Hematopoietic multipotent progenitor cell treated with erythropoietin and hydrocortisone succinate and interleukin-3 and kit ligand, for 6 days (in vitro differentiated cells): ENCODE measurements around the gene RAD51C.
"Not testable (repeated sequence)": the region's sequence is repeated elsewhere in the genome, so short reads cannot be mapped to it uniquely, and the experiment has no call there.

Experiments used
- DNase-seq: peaks from one replicate; pipeline ENCODE4 v3.0.0-alpha.2; 2015

The RAD51C gene

DNA sequence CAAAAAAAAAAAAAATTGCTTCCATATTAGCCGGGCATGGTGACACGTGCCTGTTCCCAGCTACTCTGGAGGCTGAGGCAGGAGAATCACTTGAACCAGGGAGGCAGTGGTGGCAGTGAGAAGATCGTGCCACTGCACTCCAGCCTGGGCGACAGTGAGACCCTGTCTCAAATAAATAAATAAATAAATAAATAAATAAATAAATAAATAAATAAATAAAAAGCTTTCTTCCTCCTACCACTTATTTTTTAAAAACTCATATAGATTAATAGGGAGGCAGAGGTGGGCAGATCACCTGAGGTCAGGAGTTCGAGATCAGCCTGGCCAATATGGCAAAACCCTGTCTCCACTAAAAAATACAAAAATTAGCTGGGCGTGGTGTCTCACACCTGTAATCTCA, 7.9 kb upstream of the RAD51C start:
- DNase-seq = not testable (repeated sequence)

DNA sequence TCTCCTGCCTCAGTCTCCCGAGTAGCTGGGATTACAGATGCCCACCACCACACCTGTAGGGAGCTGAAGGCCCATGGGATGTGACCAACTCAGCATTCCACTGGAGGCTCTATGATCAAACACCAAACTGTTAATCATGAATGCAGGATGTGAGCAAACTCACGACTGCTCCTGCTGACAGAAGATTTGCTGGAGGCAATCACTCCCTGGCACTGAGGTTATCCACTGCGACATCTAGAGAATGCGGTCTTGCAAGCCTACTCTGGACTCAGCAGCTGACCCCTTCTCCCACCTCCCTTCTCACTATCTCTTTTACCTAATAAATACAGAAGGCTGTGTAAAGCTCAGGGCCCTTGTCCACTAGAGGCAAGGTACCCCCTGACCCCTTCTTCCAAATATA, 5.4 kb upstream of the RAD51C start:
- DNase-seq = no peak

DNA sequence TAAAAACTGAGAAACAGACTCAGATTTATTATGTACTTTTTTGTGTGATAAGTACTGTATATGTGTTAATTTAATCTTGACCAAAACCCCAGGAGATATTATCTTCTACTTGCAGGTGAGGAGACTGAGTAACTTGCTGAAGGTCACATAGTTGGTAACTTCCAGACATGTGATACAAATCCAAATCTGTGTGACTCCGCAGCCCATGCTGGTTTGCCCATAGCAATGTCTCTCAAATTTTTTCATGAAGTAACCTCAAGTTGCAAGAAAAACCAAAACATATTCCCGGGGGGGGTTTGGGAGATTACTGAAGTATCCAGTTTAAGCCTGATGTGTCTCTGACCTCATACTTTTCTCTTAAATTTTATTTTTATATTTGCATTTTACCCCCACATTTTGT, 3.9 kb upstream of the RAD51C start:
- DNase-seq = no peak

DNA sequence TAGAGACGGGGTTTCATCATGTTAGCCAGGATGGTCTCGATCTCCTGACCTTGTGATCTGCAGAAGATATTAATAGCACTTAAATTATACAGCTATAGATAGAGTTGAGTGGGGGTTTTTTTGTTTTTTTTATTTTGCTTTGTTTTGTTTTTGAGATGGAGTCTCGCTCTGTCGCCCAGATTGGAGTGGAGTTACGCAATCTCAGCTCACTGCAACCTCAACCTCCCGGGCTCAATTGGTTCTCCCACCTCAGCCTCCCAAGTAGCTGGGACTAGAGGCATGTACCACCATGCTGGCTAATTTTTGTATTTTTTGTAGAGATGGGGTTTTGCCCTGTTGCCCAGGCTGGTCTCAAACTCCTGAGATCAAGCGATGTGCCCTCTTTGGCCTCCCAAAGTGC, 2.4 kb upstream of the RAD51C start:
- not testable (repeated sequence) for DNase-seq

DNA sequence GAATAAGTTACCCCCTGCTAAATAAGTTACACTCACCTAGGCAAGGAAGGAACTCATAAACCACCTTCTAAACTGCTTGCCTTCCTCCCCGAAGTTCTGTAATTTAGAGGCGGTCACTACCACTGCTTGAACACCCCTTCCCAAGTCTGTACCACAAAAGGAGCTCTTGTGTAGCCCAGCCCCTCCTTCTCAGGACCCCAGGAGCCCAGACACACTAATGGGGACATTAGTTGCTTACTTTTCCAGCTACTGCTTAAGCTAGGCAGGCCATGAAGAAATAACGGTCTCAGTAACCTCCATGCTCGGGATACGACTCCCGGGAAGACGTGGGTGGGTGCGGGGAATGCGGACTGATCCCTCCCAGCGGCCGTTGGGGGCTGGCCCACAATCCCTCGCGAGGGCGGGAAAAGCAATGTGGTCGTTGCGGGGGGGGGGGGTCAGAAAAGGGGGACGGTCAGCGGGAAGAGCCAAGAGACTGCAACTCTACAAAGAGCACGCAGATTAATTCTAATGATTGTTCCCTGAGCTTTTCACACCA, 632 bp upstream of the RAD51C start, which contains the start of gene TEX14:
TEX14 (minus strand) TSS at position 345 of the 538 bp plus-strand sequence. CDS start 40,044 bp downstream, outside the sequence.
- no peak for DNase-seq

DNA sequence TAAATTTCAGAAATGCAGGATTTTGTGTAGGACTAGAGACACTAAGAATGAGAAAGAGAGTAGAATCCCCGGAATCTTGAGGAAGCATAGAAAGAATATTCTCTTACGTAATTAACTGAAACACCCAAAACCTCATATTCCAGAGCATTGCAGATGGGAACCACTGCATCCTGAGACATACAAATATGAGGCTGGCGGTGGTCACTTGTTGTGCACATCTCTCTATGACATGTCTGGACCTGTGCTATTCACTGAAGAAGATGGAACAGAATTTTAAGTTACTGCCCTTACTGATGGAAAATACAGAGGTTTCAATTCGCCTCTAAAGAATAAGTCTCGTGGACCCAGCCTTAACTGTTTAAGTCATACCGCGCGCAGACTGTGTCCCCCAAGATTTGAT, 806 bp downstream of the RAD51C start:
- peak; percentile 16 for DNase-seq

DNA sequence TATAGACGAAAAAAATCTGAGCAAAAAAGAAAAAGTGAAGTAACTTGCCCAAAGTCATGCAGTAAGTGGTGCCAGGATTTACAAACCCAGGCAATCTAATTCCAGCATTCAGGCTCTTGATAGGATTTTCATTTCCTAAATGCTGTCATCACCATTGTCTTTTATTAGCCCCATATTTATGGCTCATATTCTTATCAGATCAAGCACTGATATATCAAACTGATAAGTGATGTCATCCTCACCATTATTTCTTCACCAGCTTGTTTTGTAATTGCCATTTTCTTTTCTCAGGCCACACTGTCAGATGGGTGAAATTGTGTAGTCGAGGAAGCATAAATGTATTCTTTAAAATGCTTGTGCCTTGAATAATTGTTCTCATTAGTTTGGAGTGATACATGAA, 1.3 kb downstream of the RAD51C start:
- peak; percentile 40 for DNase-seq

DNA sequence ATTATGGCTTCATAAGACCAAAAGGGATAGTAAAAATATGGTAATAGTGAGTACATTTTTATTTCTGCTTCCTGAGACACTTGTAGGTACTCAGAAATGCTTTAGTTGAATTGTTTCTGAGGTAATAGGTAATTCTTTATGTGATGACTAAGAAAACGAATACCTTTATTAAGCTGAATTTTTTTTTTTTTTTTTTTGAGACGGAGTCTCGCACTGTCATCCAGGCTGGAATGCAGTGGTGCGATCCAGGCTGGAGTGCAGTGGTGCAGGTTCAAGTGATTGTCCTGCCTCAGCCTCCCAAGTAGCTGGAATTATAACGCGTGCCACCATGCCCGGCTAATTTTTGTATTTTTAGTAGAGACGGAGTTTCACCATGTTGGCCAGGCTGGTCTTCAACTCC, 1.9 kb downstream of the RAD51C start:
- DNase-seq = no peak

DNA sequence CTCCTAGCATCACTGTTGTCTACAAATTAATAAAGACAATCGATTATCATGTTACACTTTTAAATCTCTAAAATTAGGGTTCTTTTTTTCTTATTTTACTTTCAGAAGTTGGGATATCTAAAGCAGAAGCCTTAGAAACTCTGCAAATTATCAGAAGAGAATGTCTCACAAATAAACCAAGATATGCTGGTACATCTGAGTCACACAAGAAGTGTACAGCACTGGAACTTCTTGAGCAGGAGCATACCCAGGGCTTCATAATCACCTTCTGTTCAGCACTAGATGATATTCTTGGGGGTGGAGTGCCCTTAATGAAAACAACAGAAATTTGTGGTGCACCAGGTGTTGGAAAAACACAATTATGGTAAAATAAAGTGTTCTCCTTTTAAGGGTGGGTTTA, 2.4 kb downstream of the RAD51C start:
- peak; percentile 30 for DNase-seq

DNA sequence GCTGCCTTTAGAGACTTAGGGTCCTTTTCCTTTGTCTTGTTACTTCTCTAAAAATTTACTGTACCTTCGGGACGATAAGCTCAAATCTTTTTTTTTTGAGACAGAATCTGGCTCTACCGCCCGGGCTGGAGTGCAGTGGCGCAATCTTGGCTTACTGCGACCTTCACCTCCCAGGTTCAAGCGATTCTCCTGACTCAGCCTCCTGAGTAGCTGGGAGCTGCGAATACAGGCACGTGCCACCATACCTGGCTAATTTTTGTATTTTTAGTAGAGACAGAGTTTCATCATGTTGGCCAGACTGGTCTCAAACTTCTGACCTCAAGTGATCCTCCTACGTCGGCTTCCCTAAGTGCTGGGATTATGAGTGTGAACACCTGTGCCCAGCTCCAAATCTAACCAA, 7.4 kb downstream of the RAD51C start:
- DNase-seq = no peak

DNA sequence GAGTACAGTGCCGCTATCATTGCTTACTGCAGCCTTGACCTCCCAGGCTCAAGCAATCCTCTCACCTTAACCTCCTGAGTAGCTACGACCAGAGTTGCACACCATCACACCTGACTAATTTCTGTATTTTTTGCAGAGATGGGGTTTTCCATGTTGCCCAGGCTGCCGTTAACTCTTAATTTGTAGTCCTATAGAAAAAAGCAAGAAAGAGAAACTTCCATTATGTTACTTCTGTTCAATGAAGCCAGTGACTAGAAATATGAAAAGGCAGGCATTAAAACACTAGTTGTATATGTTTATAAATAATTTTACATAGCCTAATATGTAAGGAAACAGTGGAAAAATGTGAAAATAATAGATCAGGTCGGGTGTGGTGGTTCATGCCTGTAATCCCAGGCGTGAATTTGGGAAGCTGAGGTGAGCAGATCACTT, 9.7 kb downstream of the RAD51C start:
- DNase-seq = no peak

DNA sequence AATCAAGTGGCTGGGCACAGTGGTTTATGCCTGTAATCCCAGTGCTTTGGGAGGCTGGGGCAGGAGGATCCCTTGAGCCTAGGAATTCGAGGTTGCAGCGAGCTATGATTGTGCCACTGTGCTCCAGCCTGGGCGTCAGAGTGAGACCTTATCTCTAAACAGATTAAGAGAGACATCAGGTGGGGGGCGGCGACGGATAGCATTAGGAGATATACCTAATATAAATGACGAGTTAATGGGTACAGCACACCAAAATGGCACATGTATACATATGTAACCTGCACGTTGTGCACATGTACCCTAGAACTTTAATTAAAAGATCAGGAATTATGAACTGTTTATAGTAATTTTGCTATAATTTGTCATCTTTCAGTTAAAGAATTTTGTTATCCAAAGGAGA, 10.3 kb downstream of the RAD51C start:
- DNase-seq = no peak

DNA sequence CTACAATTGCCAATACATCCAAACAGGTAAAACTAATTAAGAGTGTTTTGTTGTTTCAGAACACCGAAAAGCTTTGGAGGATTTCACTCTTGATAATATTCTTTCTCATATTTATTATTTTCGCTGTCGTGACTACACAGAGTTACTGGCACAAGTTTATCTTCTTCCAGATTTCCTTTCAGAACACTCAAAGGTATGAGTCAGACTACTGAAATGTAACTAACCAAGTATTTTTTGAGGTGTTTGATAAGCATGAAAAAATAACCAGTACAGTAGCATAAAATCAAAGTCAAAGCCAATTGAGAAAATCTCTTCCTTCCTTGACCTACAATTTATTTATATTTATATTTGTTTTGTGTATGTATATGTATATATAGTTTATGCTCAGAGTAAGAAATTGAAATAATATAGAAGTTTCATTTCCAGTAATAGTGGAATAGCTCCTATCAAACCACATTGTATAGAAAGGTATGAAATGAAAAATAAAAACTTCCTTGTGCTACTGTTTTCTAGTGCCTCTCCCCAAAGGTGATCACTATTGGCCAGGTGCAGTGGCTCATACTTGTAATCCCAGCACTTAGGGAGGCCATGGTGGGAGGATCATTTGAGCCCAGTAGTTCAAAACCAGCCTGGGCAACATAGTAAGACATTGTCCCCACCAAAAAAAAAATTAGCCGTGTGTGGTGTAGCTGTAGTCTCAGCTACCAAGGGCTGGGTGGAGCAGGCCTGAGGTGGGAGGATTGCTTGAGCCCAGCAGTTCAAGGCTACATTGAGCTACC, 10.9 kb downstream of the RAD51C start:
- peak; percentile 32 for DNase-seq

DNA sequence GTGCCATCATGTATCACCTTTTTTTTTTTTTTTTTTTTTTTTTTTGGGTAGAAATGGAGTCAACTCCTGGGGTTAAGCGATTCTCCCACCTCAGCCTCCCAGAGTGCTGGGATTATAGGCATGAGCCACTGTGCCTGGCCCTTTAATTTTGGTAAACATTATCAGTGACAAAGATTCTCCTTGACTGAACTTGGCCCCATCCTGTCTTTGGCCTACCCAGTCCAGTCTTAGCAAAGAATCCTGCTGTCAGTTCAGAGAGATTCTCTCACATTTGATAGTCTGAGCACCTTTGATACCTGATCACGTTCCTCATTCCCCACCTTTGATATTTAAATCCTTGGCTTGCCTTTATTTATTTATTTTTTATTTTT, 11.5 kb downstream of the RAD51C start:
- DNase-seq = no peak

DNA sequence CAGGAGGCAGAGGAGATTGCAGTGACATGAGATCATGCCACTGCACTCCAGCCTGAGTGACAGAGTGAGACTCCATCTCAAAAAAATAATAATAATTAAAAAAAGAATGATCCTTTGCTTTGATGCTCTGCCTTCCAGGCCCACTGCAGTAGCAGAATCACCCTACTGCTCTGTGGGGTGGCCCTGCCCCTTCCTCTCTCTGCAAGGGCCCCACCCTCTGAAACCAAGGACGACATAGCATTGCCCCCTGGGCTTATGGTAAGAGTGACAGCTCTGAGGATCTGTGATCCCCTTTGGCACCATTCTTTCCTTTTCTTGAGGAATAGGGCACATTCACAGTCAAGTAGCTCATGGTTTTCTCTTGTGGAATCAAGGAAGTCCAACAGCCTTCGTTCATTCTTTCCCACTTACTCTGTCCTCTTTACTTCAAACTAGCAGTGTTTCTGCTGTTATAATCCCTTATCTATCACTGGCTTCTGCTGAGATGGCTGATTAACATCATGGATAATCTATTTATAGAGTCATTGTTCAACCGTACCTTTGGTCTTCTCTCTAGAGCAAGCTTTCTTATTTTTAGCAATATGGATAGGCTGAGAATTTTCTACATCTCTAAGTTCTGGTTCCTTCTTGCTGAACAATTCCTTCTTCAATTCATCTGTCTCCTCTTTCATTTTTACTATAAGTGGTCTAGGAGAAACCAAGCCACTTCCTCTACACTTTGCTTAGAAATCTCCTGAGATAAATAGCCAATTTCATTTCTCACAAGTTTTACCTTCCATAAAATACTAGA, 14.1 kb downstream of the RAD51C start:
- DNase-seq = peak; percentile 21

DNA sequence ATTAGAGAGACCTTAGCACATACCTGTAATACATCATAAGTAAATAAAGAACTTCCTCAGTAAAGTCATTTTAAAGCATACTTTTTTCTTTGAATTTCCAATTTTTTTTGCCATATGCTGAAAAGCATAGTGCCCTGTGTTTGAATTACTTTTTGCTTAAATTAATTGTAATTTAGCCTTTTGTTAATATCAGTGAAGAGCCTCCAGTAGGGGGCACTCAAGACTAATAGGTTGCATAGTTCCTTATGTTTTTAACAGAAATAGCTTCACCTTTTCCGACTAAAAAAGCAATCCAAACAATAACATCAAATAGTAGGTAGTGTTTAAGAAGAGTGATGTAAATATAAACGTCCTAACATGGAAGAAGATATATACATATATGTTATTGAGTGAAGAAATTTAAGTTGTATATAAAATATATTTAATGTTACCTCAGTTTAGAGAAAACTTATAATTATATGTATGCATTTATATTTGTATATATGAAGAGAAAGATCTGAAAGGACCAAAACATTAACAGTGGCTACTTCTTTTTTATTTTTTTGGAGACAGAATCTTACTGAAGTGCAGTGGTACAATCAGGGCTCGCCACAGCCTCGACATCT, 18.6 kb downstream of the RAD51C start:
- DNase-seq = peak; percentile 92

DNA sequence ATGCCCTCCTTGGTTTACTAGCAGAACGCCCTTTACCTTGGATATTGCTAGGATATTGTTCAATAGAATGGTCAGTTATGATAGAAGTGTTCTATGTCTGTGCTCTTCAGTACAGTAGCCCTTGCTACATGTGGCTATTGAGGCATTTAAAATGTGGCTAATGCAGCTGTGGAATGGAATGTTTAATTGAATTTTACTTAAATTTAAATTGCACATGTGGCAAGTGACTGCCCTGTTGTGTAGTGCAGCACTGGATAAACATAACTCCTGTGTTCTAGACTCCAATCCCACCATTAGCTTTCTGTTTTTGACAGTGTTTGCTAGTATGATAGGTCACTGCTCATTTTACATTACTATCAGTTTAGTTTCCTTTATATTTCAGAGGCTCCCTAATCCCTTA, 29.9 kb downstream of the RAD51C start:
- DNase-seq = no peak

DNA sequence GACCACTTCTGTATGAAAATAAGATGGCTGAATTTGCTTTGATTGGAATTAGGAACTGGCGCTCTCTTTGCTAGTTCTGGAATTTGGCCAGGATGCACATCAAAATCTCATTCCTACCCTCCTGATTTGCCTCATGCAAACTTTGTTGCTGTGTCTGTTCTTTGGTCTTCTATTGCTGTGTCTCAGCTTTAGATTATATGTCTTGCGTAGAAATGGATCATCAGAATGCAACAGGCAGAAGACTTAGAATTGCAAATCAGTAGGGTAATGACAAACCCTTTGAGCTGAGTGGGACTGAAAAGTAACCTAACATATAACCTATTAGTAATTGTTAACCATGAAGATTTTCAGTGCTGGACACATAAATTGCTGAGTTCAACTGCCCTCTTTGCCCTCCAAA, 30.3 kb downstream of the RAD51C start:
- no peak for DNase-seq

DNA sequence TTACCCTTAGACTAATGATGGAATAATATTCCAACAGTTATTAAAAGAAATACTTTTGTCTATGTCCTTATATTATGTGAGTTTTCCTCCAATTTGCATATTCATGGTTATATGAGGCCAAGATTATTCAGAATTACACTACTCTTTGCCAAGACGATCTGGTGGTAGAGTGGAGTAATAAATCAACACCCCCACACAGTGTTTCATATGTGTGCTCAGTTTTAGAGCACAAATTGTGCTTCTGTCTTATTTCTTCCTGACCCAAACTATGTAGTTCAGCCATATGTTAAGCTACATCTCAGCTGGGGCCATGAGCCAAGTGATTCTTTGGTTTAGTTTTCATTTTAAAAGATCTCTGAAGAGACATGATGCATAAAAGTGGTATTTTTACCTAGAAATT, 36.4 kb downstream of the RAD51C start:
- no peak for DNase-seq

DNA sequence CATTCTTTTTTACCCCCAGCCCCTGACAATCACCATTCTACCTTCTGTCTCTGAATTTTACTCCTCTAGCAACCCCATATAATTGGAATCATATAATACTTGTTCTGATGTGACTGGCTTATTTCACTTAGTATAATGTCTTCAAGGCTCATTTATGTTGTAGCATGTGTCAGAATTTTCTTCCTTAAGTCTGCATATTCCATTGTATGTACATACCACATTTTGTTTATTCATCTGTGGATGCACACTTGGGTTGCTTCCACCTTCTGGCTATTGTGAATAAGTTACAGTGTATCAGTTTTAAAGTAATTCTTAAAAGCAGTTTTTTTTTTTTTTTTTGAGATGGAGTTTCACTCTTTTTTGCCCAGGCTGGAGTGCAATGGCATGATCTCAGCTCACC, 38.5 kb downstream of the RAD51C start:
- DNase-seq = no peak

DNA sequence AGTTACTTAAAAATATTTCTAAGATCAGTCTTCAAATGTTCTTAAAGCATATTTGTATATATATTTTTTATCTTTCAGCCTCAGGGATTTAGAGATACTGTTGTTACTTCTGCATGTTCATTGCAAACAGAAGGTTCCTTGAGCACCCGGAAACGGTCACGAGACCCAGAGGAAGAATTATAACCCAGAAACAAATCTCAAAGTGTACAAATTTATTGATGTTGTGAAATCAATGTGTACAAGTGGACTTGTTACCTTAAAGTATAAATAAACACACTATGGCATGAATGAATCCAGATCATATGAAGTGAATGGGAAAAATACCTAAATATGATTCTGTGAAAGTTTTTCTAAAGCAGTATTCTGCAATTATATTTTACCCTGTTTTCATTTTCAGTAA, 41.6 kb downstream of the RAD51C start:
- DNase-seq = no peak

DNA sequence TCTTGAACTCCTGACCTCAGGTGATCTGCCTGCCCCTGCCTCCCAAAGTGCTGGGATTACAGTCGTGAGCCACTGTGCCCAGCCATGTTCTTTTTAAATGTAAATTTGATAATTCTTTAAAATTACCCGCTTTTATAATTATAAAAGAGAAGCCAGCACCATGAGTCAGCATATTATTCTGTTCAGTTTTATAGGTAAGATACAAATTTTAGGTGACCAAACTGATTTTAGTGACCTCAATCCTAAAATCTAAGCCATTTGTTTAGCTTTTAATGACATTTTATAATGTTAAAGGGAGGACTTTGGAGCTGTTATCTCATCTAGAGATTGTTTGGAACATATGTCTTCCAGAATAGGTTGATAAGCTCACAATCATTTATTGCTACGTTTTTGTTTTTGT, 42.4 kb downstream of the RAD51C start:
- no peak for DNase-seq

DNA sequence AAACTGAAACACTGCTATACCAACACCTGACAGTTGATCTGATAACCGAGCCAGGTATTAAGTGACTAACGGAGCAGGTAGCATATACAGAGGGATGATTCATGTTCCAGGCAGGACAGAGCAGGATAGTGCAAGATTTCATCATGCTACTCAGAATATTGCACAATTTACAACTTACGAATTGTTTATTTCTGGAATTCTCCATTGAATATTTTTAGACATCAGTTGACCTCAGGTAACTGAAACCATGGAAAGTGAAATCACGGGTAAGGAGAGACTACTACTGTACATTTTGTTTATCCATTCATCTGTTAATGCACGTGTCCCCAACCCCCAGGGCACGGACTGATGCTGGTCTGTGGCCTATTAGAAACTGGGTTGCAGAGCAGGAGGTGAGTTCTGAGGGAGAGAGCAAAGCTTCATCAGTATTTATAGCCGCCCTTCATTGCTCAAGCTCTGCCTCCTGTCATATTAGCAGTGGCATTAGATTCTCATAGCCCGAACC, 48.8 kb downstream of the RAD51C start:
- DNase-seq = no peak
